ENCODE measurements around the gene NDFIP2.

DNA sequence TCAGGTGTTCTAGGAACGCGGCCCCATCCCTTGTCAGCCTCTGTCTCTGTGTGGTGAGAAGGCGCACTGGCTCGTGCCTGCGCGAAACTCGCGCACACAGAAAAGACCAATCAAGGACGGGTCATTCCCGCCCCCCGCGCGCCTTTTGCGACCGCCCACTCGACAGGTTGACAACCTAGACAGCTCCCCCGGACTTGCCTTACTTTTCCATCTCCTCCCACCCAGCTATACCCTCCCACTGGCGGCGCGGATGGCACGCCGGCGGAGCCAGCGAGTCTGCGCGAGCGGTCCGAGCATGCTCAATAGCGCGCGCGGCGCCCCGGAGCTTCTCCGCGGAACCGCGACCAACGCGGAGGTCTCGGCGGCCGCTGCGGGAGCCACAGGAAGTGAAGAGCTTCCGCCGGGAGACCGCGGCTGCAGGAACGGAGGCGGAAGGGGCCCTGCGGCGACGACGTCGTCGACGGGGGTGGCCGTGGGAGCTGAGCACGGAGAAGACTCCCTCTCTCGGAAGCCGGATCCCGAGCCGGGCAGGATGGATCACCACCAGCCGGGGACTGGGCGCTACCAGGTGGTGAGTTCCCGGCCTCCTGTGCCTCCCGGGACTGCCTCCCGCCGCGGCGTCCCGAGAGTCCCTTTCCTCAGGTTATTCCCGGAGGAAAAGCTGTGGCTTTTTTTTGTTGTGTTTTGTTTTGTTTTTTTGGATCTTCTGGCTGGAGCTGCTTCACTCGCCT, at the start of gene NDFIP2:
- TF ChIP-seq, protein P1, sequence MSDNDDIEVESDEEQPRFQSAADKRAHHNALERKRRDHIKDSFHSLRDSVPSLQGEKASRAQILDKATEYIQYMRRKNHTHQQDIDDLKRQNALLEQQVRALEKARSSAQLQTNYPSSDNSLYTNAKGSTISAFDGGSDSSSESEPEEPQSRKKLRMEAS (IDR thresholded peaks at IDR 0.05; ENCODE audit: low read depth, low read length) = peak; percentile 54
- no peak for TF ChIP-seq CTCF (IDR thresholded peaks at IDR 0.05; ENCODE audit: low read depth, low read length)
